ENCODE results near the gene NCOR2.

Gene NCOR2

GRCh38 chr12:124573839-124574786, 6.7 kb upstream of the NCOR2 start:
- DNase-seq = no peak

GRCh38 chr12:124571556-124571955, 4.1 kb upstream of the NCOR2 start:
- no peak for DNase-seq

- no peak for DNase-seq
Observed at GRCh38 chr12:124570810-124571209, 3.4 kb upstream of the NCOR2 start.

GRCh38 chr12:124569375-124570148, 2.1 kb upstream of the NCOR2 start:
- no peak for DNase-seq

GRCh38 chr12:124568431-124569374, 1.3 kb upstream of the NCOR2 start:
- peak; percentile 66 for DNase-seq

- peak; percentile 90 for DNase-seq
Observed at GRCh38 chr12:124567673-124568373, 411 bp upstream of the NCOR2 start.

GRCh38 chr12:124566161-124566996, 1.0 kb downstream of the NCOR2 start:
- peak; percentile 62 for DNase-seq

GRCh38 chr12:124565656-124566160, 1.7 kb downstream of the NCOR2 start:
- no peak for DNase-seq

- no peak for DNase-seq
Observed at GRCh38 chr12:124564971-124565491, 2.4 kb downstream of the NCOR2 start.

- no peak for DNase-seq
Observed at GRCh38 chr12:124564232-124564958, 3.0 kb downstream of the NCOR2 start.

- DNase-seq = no peak
Observed at GRCh38 chr12:124563809-124564208, 3.6 kb downstream of the NCOR2 start.

GRCh38 chr12:124563401-124563800, 4.0 kb downstream of the NCOR2 start:
- no peak for DNase-seq

- DNase-seq = no peak
Observed at GRCh38 chr12:124562796-124563181, 4.6 kb downstream of the NCOR2 start.

- DNase-seq = no peak
Observed at GRCh38 chr12:124562018-124562795, 5.2 kb downstream of the NCOR2 start.

GRCh38 chr12:124561231-124561630, 6.2 kb downstream of the NCOR2 start:
- no peak for DNase-seq

GRCh38 chr12:124560146-124560890, 7.1 kb downstream of the NCOR2 start:
- DNase-seq = no peak

- no peak for DNase-seq
Observed at GRCh38 chr12:124559182-124560017, 8.0 kb downstream of the NCOR2 start.

Data from CD4-positive, alpha-beta T cell treated with Interleukin-15 for 1 hour (primary cell).